Loucy (cell line): ENCODE measurements around the gene CASZ1.

Experiments used
- H2AFZ ChIP-seq: fragments of 200-600 bp; sonication (generic); 2 replicates; pipeline ENCODE4 v1.6.0; 2016; ENCODE audit warnings: antibody characterized with exemption, mild to moderate bottlenecking, low read length, moderate library complexity
- H3F3A ChIP-seq: fragments of 200-600 bp; 2 replicates; pipeline ENCODE4 v1.6.0; 2016; ENCODE audit warnings: antibody characterized with exemption, low read depth, mild to moderate bottlenecking
- H3K27me3 ChIP-seq: fragments of 200-600 bp; sonication (generic); 2 replicates; pipeline ENCODE4 v1.6.1; 2014; ENCODE audit warnings: low read length, mild to moderate bottlenecking; ENCODE audit not compliant: insufficient read depth, poor library complexity, severe bottlenecking
- H3K36me3 ChIP-seq: fragments of 200-600 bp; sonication (generic); 2 replicates; pipeline ENCODE4 v1.6.1; 2016; ENCODE audit warnings: low read length; ENCODE audit not compliant: insufficient read depth
- H3K4me1 ChIP-seq: fragments of 200-600 bp; sonication (generic); 2 replicates; pipeline ENCODE4 v1.5.1; 2014; ENCODE audit warnings: low read length, mild to moderate bottlenecking; ENCODE audit not compliant: insufficient read depth, poor library complexity, severe bottlenecking
- H3K4me2 ChIP-seq: fragments of 200-600 bp; sonication (generic); 2 replicates; pipeline ENCODE4 v1.6.0; 2014; ENCODE audit warnings: antibody characterized with exemption, low read length, low read depth, mild to moderate bottlenecking; ENCODE audit not compliant: poor library complexity, severe bottlenecking
- H3K4me3 ChIP-seq: fragments of 200-600 bp; sonication (generic); 2 replicates; pipeline ENCODE4 v1.5.1; 2014; ENCODE audit warnings: low read length, mild to moderate bottlenecking, mixed read lengths; ENCODE audit not compliant: poor library complexity, severe bottlenecking
- H3K79me2 ChIP-seq: fragments of 200-600 bp; sonication (generic); 2 replicates; pipeline ENCODE4 v1.6.1; 2014; ENCODE audit warnings: low read length; ENCODE audit not compliant: insufficient read depth
- H3K9ac ChIP-seq: fragments of 200-600 bp; sonication (generic); 2 replicates; pipeline ENCODE4 v1.6.0; 2014; ENCODE audit warnings: mild to moderate bottlenecking, low read depth, low read length, moderate library complexity; ENCODE audit not compliant: poor library complexity, severe bottlenecking
- H3K9me2 ChIP-seq: fragments of 200-600 bp; sonication (generic); replicated peaks from 2 replicates; pipeline ENCODE4 v1.6.1; 2016; ENCODE audit warnings: low read depth, low read length, mixed read lengths
- H3K9me3 ChIP-seq: fragments of 200-600 bp; sonication (generic); 2 replicates; pipeline ENCODE4 v1.6.1; 2014; ENCODE audit warnings: mild to moderate bottlenecking, antibody characterized with exemption, low read length, low read depth; ENCODE audit not compliant: insufficient read depth
- H4K20me1 ChIP-seq: fragments of 200-600 bp; sonication (generic); 2 replicates; pipeline ENCODE4 v1.6.0; 2014; ENCODE audit warnings: antibody characterized with exemption, low read length, mild to moderate bottlenecking; ENCODE audit not compliant: insufficient read depth, poor library complexity, severe bottlenecking
- EZH2phosphoT487 ChIP-seq: fragments of 200-600 bp; IDR thresholded peaks from 2 replicates; pipeline ENCODE4 v1.6.1; 2018; ENCODE audit warnings: antibody characterized with exemption, mild to moderate bottlenecking, moderate library complexity, borderline replicate concordance
- TF ChIP-seq, protein P1 (sequence below): fragments of 200-600 bp; sonication (generic); conservative IDR thresholded peaks from 2 replicates; pipeline ENCODE4 v1.5.1; 2014; ENCODE audit warnings: mild to moderate bottlenecking, antibody characterized with exemption, low read length

The CASZ1 gene

DNA sequence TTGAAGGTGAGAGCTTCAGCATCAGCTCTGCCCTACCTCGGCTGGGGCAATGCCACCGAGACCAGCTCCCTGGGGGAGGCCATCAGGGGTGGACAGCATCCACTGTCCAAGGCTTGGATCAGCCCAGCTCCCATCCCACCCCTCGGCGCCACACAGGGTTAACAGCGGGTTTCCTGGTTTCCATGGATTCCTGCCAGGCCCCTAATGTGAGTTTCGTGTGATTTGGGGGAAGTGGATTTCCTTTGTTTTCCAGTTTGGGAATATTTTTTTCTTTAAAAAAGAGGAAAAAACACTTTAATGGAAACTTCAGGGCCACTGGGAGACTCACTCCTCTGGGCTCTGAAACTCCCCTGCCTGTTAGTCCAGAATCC is 34.3 kb downstream of the CASZ1 start:
- no peaks in the 10 kb centered on the region for H3K36me3 ChIP-seq
- no peaks in the 10 kb centered on the region for H3K79me2 ChIP-seq
- no peaks in the 10 kb centered on the region for H4K20me1 ChIP-seq
- H3K9me3 ChIP-seq, result no peaks in the 10 kb centered on the region
- no peak overlapping the region for H3K9ac ChIP-seq
- TF ChIP-seq EZH2phosphoT487, result no peak
- TF ChIP-seq, protein P1, sequence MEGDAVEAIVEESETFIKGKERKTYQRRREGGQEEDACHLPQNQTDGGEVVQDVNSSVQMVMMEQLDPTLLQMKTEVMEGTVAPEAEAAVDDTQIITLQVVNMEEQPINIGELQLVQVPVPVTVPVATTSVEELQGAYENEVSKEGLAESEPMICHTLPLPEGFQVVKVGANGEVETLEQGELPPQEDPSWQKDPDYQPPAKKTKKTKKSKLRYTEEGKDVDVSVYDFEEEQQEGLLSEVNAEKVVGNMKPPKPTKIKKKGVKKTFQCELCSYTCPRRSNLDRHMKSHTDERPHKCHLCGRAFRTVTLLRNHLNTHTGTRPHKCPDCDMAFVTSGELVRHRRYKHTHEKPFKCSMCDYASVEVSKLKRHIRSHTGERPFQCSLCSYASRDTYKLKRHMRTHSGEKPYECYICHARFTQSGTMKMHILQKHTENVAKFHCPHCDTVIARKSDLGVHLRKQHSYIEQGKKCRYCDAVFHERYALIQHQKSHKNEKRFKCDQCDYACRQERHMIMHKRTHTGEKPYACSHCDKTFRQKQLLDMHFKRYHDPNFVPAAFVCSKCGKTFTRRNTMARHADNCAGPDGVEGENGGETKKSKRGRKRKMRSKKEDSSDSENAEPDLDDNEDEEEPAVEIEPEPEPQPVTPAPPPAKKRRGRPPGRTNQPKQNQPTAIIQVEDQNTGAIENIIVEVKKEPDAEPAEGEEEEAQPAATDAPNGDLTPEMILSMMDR, result no peak
- H3K4me2 ChIP-seq, result no peak overlapping the region
- H3F3A ChIP-seq, result no peaks in the 10 kb centered on the region
- H3K27me3 ChIP-seq, result no peaks in the 10 kb centered on the region
- no peaks in the 10 kb centered on the region for H3K9me2 ChIP-seq
- H2AFZ ChIP-seq, result no peak overlapping the region
- H3K4me3 ChIP-seq, result no peak overlapping the region
- no peaks in the 10 kb centered on the region for H3K4me1 ChIP-seq

DNA sequence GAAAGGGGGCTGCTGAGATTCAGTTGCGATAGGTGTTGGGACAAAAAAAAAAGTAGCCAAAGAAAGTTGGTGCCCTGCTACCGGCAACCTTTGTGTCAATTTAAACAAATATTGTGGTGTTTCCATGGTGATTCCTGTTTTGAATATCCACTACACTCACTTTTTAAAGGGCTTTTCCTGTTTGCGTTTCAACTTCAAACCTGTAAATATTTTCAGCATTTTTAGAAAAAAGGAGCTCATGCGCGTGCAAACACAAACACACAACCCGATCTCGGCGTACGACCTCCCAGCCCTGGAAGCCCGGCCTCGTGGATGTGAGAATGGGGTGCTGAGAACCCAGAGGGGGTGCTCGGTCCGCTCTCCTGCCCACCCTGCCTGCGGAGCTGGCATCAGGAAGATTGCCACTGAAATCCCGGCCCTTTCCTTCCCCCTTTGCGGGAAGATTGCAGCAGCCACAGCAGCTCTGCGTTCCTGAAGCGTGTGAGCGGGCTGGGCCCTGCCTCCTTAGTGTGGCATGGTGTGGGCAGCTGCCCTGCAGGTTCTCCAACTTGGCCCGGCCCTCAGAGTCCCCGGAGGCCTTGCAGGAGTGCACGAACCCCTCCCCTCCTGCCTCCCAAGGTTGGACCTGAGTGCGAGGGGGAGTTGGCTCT is 34.8 kb downstream of the CASZ1 start:
- no peak overlapping the region for H3K4me3 ChIP-seq
- no peaks in the 10 kb centered on the region for H4K20me1 ChIP-seq
- no peaks in the 10 kb centered on the region for H3K27me3 ChIP-seq
- H3K9me2 ChIP-seq, result no peaks in the 10 kb centered on the region
- no peak overlapping the region for H3K4me2 ChIP-seq
- no peak for TF ChIP-seq EZH2phosphoT487
- TF ChIP-seq, protein P1, result no peak
- no peaks in the 10 kb centered on the region for H3K4me1 ChIP-seq
- H3K36me3 ChIP-seq, result no peaks in the 10 kb centered on the region
- H3K9ac ChIP-seq, result no peak overlapping the region
- no peaks in the 10 kb centered on the region for H3K9me3 ChIP-seq
- no peaks in the 10 kb centered on the region for H3F3A ChIP-seq
- no peak overlapping the region for H2AFZ ChIP-seq
- H3K79me2 ChIP-seq, result no peaks in the 10 kb centered on the region

DNA sequence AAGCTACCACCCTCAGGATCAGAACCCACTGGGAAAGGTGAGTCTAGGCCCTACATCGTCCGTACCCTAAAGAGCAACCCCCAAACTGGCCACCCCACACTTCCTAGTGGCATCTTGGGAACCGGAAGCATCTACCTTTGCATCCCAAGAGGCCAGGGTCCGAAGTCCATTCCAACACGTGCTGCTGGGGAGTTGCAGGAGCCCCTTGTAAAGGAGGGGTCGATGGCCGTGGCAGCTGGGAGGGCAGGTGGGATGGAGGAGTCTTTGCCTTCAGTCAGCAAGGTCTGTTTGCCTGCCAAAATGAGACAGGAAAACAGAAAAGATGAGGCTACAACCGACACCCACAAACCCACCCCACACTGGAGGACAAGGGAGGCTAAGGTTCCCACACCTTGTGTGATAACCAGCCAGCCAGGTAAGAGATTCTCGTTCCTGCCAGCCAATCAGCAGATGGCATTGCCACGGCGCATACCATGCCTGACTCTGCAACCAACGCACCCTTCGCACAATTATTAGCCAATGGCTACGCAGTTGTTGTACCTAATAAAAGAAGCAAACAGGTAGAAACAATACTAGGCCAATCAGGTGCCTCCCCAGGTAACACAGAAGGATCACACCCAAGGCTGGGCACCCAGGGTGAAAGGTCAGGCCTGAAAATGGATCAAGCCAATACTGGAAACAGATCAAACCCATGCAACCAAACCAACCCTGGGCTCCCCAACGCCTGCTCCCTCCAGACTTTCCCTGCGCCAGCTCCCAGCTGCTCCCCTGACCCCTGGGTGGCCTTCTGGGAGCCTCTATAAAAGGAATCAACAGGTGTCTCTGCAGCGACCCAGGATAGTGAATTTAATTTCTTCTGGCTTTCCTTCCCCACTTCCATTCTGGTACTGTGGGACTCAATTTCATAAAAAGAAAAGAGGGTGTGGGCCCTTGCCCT is 35.6 kb downstream of the CASZ1 start:
- Histone ChIP-seq H3K27me3 (no peaks in the 10 kb centered on the region), H3K79me2 (no peaks in the 10 kb centered on the region), H4K20me1 (no peaks in the 10 kb centered on the region), H3K36me3 (no peaks in the 10 kb centered on the region), H3K4me3 (no peak overlapping the region), H3K9me2 (no peaks in the 10 kb centered on the region), H3K4me2 (no peak overlapping the region), H3K4me1 (peaks cover 5% of the 10 kb centered on the region), H3K9ac (no peak overlapping the region), H3K9me3 (no peaks in the 10 kb centered on the region), H3F3A (no peaks in the 10 kb centered on the region), H2AFZ (no peak overlapping the region)
- no peak for TF ChIP-seq EZH2phosphoT487
- TF ChIP-seq, protein P1, result no peak
